Coronary artery (tissue), 2 donors: ENCODE results near the gene FAM47E.
A peak's percentile ranks its signal among the peaks of the same experiment; 100 is the strongest.

Source experiments
- DNase-seq: peaks from one replicate; pipeline ENCODE4 v3.0.0-alpha.2; 2017; ENCODE audit warnings: low spot score
- H3K27ac ChIP-seq, 2 donors: fragments of 200-600 bp; sonication (generic); one replicate each; pipeline ENCODE4 v1.5.1; 2016 to 2019
- H3K4me3 ChIP-seq: fragments of 200-600 bp; sonication (generic); 2 replicates; pipeline ENCODE4 v1.5.1; 2016; ENCODE audit warnings: mild to moderate bottlenecking, moderate library complexity
- CTCF ChIP-seq: fragments of 200-600 bp; sonication (generic); IDR thresholded peaks from one replicate; pipeline ENCODE4 v1.5.1; 2019; ENCODE audit warnings: antibody characterized with exemption

The FAM47E gene

GRCh38 chr4:76208005-76208765, 43.3 kb upstream of the FAM47E start:
- peak; percentile 86 for DNase-seq
- no peak for TF ChIP-seq CTCF
- Histone ChIP-seq H3K27ac (peak overlapping the region; percentile 82 to 88), H3K4me3 (peak overlapping the region; percentile 58)

GRCh38 chr4:76209881-76210280, 41.6 kb upstream of the FAM47E start:
- TF ChIP-seq CTCF: no peak
- peak overlapping the region; percentile 69 to 82 for H3K27ac ChIP-seq
- DNase-seq: no peak
- peak overlapping the region; percentile 96 for H3K4me3 ChIP-seq

GRCh38 chr4:76210452-76210851, 41.1 kb upstream of the FAM47E start:
- peak overlapping the region; percentile 14 to 69 for H3K27ac ChIP-seq

GRCh38 chr4:76211769-76212708, 39.5 kb upstream of the FAM47E start:
- DNase-seq: no peak
- TF ChIP-seq CTCF: no peak

More at GRCh38 chr4:76210452-76210851, 41.1 kb upstream of the FAM47E start:
- no peak for TF ChIP-seq CTCF
- H3K4me3 ChIP-seq: peak overlapping the region; percentile 96
- DNase-seq: no peak

GRCh38 chr4:76212851-76213414, 38.6 kb upstream of the FAM47E start:
- H3K4me3 ChIP-seq: peak overlapping the region; percentile 96
- no peak for TF ChIP-seq CTCF
- no peak for DNase-seq
- peak overlapping the region; percentile 99 for H3K27ac ChIP-seq

More at GRCh38 chr4:76211769-76212708, 39.5 kb upstream of the FAM47E start:
- peak overlapping the region; percentile 99 for H3K27ac ChIP-seq
- H3K4me3 ChIP-seq: peak overlapping the region; percentile 96

GRCh38 chr4:76213415-76214176, 37.9 kb upstream of the FAM47E start, which contains the start of gene SCARB2:
Gene SCARB2, minus strand, starts transcription at chr4:76213824. Its CDS starts 281 bp downstream, at chr4:76213543.
- TF ChIP-seq CTCF: no peak
- DNase-seq: peak; percentile 93
- peak within 1 kb of the TSS; percentile 96 for H3K4me3 ChIP-seq
- H3K27ac ChIP-seq: peak within 1 kb of the TSS; percentile 99
